Fibroblast of pulmonary artery (primary cell): Measurements from ENCODE around the gene LPAR5.
"Not testable (repeated sequence)": the region's sequence is repeated elsewhere in the genome, so short reads cannot be mapped to it uniquely, and the experiment has no call there.

Experiments
- DNase-seq: peaks from one replicate; pipeline ENCODE4 v3.0.0-alpha.2; 2010; ENCODE audit warnings: low read depth
- H3K4me3 ChIP-seq: replicated peaks from 2 replicates; pipeline ENCODE4 v1.5.1; 2011; ENCODE audit warnings: low read depth, mild to moderate bottlenecking, control low read depth, low read length, moderate library complexity
- CTCF ChIP-seq: IDR thresholded peaks from 2 replicates; pipeline ENCODE4 v1.5.1; 2011; ENCODE audit warnings: mild to moderate bottlenecking, control low read depth, low read length, inconsistent platforms; ENCODE audit errors: missing control alignments

Gene LPAR5

GRCh38 chr12:6604259-6605029 is 31.3 kb downstream of the LPAR5 start:
- no peak for TF ChIP-seq CTCF
- peak overlapping the region; percentile 64 for H3K4me3 ChIP-seq
- peak; percentile 19 for DNase-seq

GRCh38 chr12:6603095-6603567 is 32.6 kb downstream of the LPAR5 start:
- no peak for TF ChIP-seq CTCF
- peak overlapping the region; percentile 34 for H3K4me3 ChIP-seq
- DNase-seq, result peak; percentile 48

DNA sequence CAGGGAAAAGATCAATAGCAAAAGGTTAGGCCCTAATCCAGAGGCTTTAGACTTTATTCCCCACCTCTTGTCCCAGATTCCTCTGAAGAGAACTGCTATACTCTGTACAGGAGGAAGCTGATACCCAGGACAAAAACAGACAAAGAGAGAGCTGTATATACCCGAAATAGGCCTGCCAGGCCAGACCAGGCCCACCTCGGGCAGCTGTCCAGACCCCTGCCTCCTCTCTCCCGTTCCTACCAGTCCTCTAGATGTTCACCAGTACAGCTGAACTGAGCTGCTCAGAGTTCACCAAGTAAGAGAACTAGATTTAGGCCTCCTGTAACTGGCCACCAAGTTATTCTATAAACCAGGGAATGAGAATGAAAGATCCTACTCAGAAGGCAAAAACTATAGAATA is 33.2 kb downstream of the LPAR5 start:
- no peak for TF ChIP-seq CTCF
- peak overlapping the region; percentile 34 for H3K4me3 ChIP-seq
- no peak for DNase-seq

DNA sequence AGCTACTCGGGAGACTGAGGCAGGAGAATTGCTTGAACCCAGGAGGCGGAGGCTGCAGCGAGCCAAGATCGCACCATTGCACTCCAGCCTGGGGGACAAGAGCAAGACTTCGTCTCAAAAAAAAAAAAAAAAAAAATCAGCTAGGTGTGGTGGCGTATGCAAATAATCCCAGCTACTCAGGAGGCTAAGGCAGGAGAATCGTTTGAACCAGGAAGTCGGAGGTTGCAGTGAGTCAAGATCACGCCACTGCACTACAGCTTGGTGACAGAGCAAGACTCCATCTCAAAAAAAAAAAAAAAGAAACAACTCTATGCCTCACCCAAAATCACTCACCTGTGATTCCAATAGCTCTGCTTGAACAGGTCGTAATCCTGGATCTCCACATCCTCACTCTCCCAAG is 40.1 kb downstream of the LPAR5 start:
- not testable (repeated sequence) for H3K4me3 ChIP-seq, DNase-seq

GRCh38 chr12:6592087-6592486 is 43.7 kb downstream of the LPAR5 start:
- no peak overlapping the region for H3K4me3 ChIP-seq
- no peak for DNase-seq
- TF ChIP-seq CTCF, result no peak

DNA sequence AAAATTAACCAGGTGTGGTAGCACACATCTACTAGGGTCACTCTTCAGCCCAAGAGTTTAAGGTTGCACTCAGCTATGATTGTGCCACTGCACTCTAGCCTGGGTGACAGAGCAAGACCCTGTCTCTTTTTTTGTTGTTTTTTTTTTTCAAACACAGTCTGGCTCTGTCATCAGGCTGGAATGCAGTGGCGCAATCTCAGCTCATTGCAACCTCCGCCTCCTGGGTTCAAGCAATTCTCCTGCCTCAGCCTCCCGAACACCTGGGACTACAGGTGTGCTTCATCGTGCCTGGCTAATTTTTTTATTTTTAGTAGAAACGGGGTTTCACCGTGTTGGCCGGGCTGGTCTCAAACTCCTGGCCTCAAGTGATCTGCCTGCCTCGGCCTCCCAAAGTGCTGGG is 49.2 kb downstream of the LPAR5 start:
- DNase-seq, result not testable (repeated sequence)

DNA sequence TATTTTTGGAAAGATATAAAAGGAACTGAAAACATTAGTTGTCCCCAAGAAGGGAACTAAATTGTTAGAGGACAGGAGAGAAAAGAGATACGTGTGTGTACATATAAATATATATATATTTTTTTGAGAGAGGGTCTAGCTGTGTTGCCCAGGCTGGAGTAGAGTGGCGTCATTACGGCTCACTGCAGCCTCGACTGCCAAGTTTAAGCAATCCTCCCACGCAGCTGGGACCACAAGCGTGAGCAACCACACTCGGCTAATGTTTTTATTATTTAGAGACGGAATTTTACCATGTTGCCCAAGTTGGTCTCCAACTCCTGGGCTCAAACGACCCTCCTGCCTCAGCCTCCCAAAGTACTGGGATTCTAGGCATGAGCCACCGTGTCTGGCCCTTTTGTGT is 51.5 kb downstream of the LPAR5 start:
- DNase-seq, result peak; percentile 22
- H3K4me3 ChIP-seq, result no peak overlapping the region
- no peak for TF ChIP-seq CTCF

More for the DNA sequence above, 49.2 kb downstream of the LPAR5 start:
- H3K4me3 ChIP-seq, result not testable (repeated sequence)

- no peak for DNase-seq
- TF ChIP-seq CTCF, result no peak
- no peak overlapping the region for H3K4me3 ChIP-seq
These were observed 52.8 kb downstream of the LPAR5 start for GRCh38 chr12:6582959-6583358.
